HEK293 (cell line): ENCODE measurements around the gene WRNIP1.

Experiments
- CTCF ChIA-PET: fragments of 350-600 bp; formaldehyde crosslinking; extraction: SDS; loops from one replicate; lab custom pipeline; 2021; ENCODE audit warnings: antibody characterized with exemption; lab: Yijun Ruan, JAX
- POLR2A ChIA-PET: fragments of 300-600 bp; formaldehyde crosslinking; extraction: SDS; loops from one replicate; lab custom pipeline; 2020; ENCODE audit warnings: antibody characterized with exemption, inconsistent platforms; lab: Yijun Ruan, JAX
- H3K27ac ChIP-seq: fragments of 200-500 bp; sonication (Bioruptor generic); 2 replicates; pipeline ENCODE4 v1.5.1; 2014; ENCODE audit warnings: low read depth, low read length, control low read depth, inconsistent platforms; ENCODE audit errors: extremely low read depth
- H3K36me3 ChIP-seq, 2 experiments: fragments of 200-500 bp in 1 of 2; sonication (Bioruptor generic) in 1 of 2; 1 replicate in 1 of 2; 2 replicates in 1 of 2; pipeline ENCODE4 v1.5.1; 2014 to 2017; ENCODE audit warnings: inconsistent platforms in 2 of 2, low read length in 2 of 2; ENCODE audit not compliant: control insufficient read depth in 2 of 2, insufficient read depth in 1 of 2
- H3K4me1 ChIP-seq: fragments of 200-500 bp; sonication (Bioruptor generic); 2 replicates; pipeline ENCODE4 v1.5.1; 2014; ENCODE audit warnings: mild to moderate bottlenecking, low read length, inconsistent platforms; ENCODE audit not compliant: control insufficient read depth, insufficient read depth
- H3K4me3 ChIP-seq: 2 replicates; pipeline ENCODE4 v1.5.1; 2011; ENCODE audit warnings: low read depth, mild to moderate bottlenecking, control low read depth, low read length, moderate library complexity
- H3K9me3 ChIP-seq: fragments of 200-500 bp; sonication (Bioruptor generic); 2 replicates; pipeline ENCODE4 v1.5.1; 2014; ENCODE audit warnings: low read depth, low read length, inconsistent platforms; ENCODE audit not compliant: control insufficient read depth, insufficient read depth
- HOXD13 ChIP-seq: sonication (generic); formaldehyde crosslinking; IDR thresholded peaks from 2 replicates; pipeline ENCODE4 v1.8.0; 2022; ENCODE audit warnings: missing genetic modification reagents, borderline replicate concordance
- IKZF3 ChIP-seq: fragments of 450-650 bp; IDR thresholded peaks from 2 replicates; pipeline ENCODE4 v1.5.0; 2018; ENCODE audit warnings: missing biosample characterization, mild to moderate bottlenecking, missing genetic modification characterization, moderate library complexity
- SCRT2 ChIP-seq: fragments of 450-650 bp; formaldehyde crosslinking; IDR thresholded peaks from 2 replicates; pipeline ENCODE4 v1.5.1; 2016; ENCODE audit warnings: missing biosample characterization, missing genetic modification characterization
- SP3 ChIP-seq: fragments of 450-650 bp; formaldehyde crosslinking; IDR thresholded peaks from 2 replicates; pipeline ENCODE4 v1.5.1; 2016; ENCODE audit warnings: missing biosample characterization, missing genetic modification characterization
- SP7 ChIP-seq: fragments of 450-650 bp; formaldehyde crosslinking; IDR thresholded peaks from 2 replicates; pipeline ENCODE4 v1.5.1; 2016; ENCODE audit warnings: missing biosample characterization, missing genetic modification characterization
- WT1 ChIP-seq: fragments of 450-650 bp; formaldehyde crosslinking; IDR thresholded peaks from 2 replicates; pipeline ENCODE4 v1.5.1; 2016; ENCODE audit warnings: missing biosample characterization, missing genetic modification characterization
- YY1 ChIP-seq: fragments of 450-650 bp; formaldehyde crosslinking; IDR thresholded peaks from 2 replicates; pipeline ENCODE4 v1.5.1; 2018; ENCODE audit warnings: missing biosample characterization, missing genetic modification characterization
- ZFHX2 ChIP-seq: fragments of 450-650 bp; formaldehyde crosslinking; conservative IDR thresholded peaks from 2 replicates; pipeline ENCODE4 v1.5.1; 2016; ENCODE audit warnings: missing biosample characterization, missing genetic modification characterization
- ZNF121 ChIP-seq: fragments of 450-650 bp; formaldehyde crosslinking; IDR thresholded peaks from 2 replicates; pipeline ENCODE4 v1.5.1; 2016; ENCODE audit warnings: missing biosample characterization, missing genetic modification characterization
- ZNF140 ChIP-seq: fragments of 450-650 bp; formaldehyde crosslinking; IDR thresholded peaks from 2 replicates; pipeline ENCODE4 v1.5.1; 2016; ENCODE audit warnings: missing biosample characterization, missing genetic modification characterization
- ZNF155 ChIP-seq: fragments of 450-650 bp; formaldehyde crosslinking; IDR thresholded peaks from 2 replicates; pipeline ENCODE4 v1.5.1; 2016; ENCODE audit warnings: missing biosample characterization, missing genetic modification characterization
- ZNF335 ChIP-seq: fragments of 450-650 bp; formaldehyde crosslinking; conservative IDR thresholded peaks from 2 replicates; pipeline ENCODE4 v1.5.1; 2016; ENCODE audit warnings: missing biosample characterization, missing genetic modification characterization
- ZNF341 ChIP-seq: fragments of 450-650 bp; formaldehyde crosslinking; IDR thresholded peaks from 2 replicates; pipeline ENCODE4; 2016; ENCODE audit warnings: low read depth, missing biosample characterization, missing genetic modification characterization
- ZNF354C ChIP-seq: fragments of 450-650 bp; formaldehyde crosslinking; IDR thresholded peaks from 2 replicates; pipeline ENCODE4 v1.5.1; 2016; ENCODE audit warnings: missing biosample characterization, missing genetic modification characterization, low read depth, borderline replicate concordance
- ZNF544 ChIP-seq: fragments of 450-650 bp; formaldehyde crosslinking; IDR thresholded peaks from 2 replicates; pipeline ENCODE4 v1.5.0; 2017; ENCODE audit warnings: missing biosample characterization, missing genetic modification characterization
- ZNF561 ChIP-seq: fragments of 450-650 bp; IDR thresholded peaks from 2 replicates; pipeline ENCODE4 v1.5.1; 2018; ENCODE audit warnings: missing biosample characterization, missing genetic modification characterization, borderline replicate concordance
- ZNF600 ChIP-seq: fragments of 450-650 bp; formaldehyde crosslinking; IDR thresholded peaks from 2 replicates; pipeline ENCODE4 v1.5.1; 2016; ENCODE audit warnings: missing biosample characterization, missing genetic modification characterization
- ZNF610 ChIP-seq: fragments of 450-650 bp; formaldehyde crosslinking; IDR thresholded peaks from 2 replicates; pipeline ENCODE4 v1.5.1; 2016; ENCODE audit warnings: missing biosample characterization, missing genetic modification characterization, borderline replicate concordance
- ZNF621 ChIP-seq: fragments of 450-650 bp; formaldehyde crosslinking; IDR thresholded peaks from 2 replicates; pipeline ENCODE4 v1.5.1; 2017; ENCODE audit warnings: missing biosample characterization, missing genetic modification characterization
- ZNF623 ChIP-seq: fragments of 450-650 bp; formaldehyde crosslinking; IDR thresholded peaks from 2 replicates; pipeline ENCODE4 v1.5.1; 2016; ENCODE audit warnings: missing biosample characterization, missing genetic modification characterization
- TF ChIP-seq, protein P1 (sequence below): fragments of 450-650 bp; formaldehyde crosslinking; IDR thresholded peaks from 2 replicates; pipeline ENCODE4 v1.5.1; 2016; ENCODE audit warnings: missing biosample characterization, missing genetic modification characterization
- TF ChIP-seq, protein P2 (sequence below): fragments of 450-650 bp; formaldehyde crosslinking; IDR thresholded peaks from 2 replicates; pipeline ENCODE4 v1.5.1; 2016; ENCODE audit warnings: missing biosample characterization, missing genetic modification characterization
- TF ChIP-seq, protein P3 (sequence below): fragments of 450-650 bp; formaldehyde crosslinking; IDR thresholded peaks from 2 replicates; pipeline ENCODE4 v1.5.1; 2016; ENCODE audit warnings: missing biosample characterization, missing genetic modification characterization, low read depth
- TF ChIP-seq, protein P4 (sequence below): fragments of 450-650 bp; formaldehyde crosslinking; IDR thresholded peaks from 2 replicates; pipeline ENCODE4 v1.5.1; 2016; ENCODE audit warnings: missing biosample characterization, missing genetic modification characterization
- TF ChIP-seq, protein P5 (sequence below): fragments of 450-650 bp; formaldehyde crosslinking; IDR thresholded peaks from 2 replicates; pipeline ENCODE4 v1.5.1; 2016; ENCODE audit warnings: missing biosample characterization, missing genetic modification characterization
- TF ChIP-seq, protein P6 (sequence below): fragments of 450-650 bp; formaldehyde crosslinking; IDR thresholded peaks from 2 replicates; pipeline ENCODE4 v1.5.1; 2017; ENCODE audit warnings: missing biosample characterization, missing genetic modification characterization

WRNIP1 gene

DNA sequence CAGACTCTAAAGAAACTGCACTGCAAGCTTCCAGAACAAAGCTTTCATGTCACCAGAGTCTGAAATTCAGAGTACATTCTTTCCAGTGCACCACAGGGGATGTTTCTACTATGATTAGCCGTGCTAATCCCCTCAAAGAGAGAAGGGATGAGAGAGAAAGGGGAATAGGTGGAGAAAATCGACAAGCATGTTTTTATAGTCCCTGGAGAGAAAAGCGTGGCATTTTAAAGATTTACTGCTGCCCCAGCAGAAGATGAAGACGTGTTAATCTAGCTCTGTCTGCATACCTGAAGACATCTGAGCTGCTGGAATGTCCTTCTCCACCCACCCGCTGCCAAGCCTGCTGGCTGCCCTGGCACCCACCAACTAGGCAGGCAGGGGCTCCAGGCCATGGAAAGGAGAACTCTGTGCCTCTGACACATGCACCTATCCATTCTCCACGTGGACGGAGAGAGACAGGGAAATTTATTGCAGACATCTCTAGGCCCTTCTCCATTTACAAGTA lies 18.6 kb upstream of the WRNIP1 start (continued):
- TF ChIP-seq ZNF354C (tag by site-specific recombination) (no peak), ZNF121 (tag by site-specific recombination) (no peak), SP3 (tag by site-specific recombination) (no peak), WT1 (tag by site-specific recombination) (0 out of 2 replicates have a peak, but pooled peaks have one; percentile 22), ZFHX2 (tag by site-specific recombination) (no peak), ZNF544 (no peak), ZNF155 (tag by site-specific recombination) (no peak), IKZF3 (tag by site-specific recombination) (peak; percentile 49; the same call in 1 of the 2 replicates), HOXD13 (CRISPR knock-in tag) (no peak), ZNF140 (tag by site-specific recombination) (no peak), YY1 (tag by site-specific recombination) (no peak), ZNF610 (tag by site-specific recombination) (no peak), ZNF623 (tag by site-specific recombination) (no peak)
- TF ChIP-seq, protein P1, sequence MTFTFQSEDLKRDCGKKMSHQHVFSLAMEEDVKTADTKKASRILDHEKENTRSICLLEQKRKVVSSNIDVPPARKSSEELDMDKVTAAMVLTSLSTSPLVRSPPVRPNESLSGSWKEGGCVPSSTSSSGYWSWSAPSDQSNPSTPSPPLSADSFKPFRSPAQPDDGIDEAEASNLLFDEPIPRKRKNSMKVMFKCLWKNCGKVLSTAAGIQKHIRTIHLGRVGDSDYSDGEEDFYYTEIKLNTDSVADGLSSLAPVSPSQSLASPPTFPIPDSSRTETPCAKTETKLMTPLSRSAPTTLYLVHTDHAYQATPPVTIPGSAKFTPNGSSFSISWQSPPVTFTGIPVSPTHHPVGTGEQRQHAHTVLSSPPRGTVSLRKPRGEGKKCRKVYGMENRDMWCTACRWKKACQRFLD (tag by site-specific recombination), result no peak
- TF ChIP-seq, protein P2, sequence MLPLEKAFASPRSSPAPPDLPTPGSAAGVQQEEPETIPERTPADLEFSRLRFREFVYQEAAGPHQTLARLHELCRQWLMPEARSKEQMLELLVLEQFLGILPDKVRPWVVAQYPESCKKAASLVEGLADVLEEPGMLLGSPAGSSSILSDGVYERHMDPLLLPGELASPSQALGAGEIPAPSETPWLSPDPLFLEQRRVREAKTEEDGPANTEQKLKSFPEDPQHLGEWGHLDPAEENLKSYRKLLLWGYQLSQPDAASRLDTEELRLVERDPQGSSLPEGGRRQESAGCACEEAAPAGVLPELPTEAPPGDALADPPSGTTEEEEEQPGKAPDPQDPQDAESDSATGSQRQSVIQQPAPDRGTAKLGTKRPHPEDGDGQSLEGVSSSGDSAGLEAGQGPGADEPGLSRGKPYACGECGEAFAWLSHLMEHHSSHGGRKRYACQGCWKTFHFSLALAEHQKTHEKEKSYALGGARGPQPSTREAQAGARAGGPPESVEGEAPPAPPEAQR (tag by site-specific recombination), result no peak
- TF ChIP-seq, protein P3, sequence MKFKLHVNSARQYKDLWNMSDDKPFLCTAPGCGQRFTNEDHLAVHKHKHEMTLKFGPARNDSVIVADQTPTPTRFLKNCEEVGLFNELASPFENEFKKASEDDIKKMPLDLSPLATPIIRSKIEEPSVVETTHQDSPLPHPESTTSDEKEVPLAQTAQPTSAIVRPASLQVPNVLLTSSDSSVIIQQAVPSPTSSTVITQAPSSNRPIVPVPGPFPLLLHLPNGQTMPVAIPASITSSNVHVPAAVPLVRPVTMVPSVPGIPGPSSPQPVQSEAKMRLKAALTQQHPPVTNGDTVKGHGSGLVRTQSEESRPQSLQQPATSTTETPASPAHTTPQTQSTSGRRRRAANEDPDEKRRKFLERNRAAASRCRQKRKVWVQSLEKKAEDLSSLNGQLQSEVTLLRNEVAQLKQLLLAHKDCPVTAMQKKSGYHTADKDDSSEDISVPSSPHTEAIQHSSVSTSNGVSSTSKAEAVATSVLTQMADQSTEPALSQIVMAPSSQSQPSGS (tag by site-specific recombination), result no peak
- TF ChIP-seq, protein P4, sequence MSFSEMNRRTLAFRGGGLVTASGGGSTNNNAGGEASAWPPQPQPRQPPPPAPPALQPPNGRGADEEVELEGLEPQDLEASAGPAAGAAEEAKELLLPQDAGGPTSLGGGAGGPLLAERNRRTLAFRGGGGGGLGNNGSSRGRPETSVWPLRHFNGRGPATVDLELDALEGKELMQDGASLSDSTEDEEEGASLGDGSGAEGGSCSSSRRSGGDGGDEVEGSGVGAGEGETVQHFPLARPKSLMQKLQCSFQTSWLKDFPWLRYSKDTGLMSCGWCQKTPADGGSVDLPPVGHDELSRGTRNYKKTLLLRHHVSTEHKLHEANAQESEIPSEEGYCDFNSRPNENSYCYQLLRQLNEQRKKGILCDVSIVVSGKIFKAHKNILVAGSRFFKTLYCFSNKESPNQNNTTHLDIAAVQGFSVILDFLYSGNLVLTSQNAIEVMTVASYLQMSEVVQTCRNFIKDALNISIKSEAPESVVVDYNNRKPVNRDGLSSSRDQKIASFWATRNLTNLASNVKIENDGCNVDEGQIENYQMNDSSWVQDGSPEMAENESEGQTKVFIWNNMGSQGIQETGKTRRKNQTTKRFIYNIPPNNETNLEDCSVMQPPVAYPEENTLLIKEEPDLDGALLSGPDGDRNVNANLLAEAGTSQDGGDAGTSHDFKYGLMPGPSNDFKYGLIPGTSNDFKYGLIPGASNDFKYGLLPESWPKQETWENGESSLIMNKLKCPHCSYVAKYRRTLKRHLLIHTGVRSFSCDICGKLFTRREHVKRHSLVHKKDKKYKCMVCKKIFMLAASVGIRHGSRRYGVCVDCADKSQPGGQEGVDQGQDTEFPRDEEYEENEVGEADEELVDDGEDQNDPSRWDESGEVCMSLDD, result no peak

DNA sequence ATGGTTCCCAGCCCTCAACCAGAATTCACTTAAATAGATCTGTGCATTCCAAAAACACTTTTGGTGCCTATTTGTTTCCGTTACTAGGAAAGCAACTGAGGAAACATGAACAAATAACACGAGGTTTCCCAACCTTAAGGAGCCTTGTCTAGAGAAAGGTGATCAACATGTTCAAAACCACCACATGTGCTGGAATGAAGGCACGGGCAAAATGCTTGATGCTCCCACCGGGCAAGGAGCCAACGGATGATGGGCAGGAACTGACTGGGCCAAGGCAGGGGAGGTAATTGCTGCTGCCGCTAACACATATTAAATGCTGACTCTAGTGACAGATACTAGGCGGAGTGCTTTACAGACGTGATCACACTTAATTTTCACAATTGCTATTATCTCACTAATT lies 17.0 kb upstream of the WRNIP1 start:
- Histone ChIP-seq H3K27ac (no peak overlapping the region), H3K9me3 (no peaks in the 10 kb centered on the region), H3K4me1 (peaks cover 16% of the 10 kb centered on the region), H3K36me3 (no peaks in the 10 kb centered on the region), H3K4me3 (no peak overlapping the region)
- ChIA-PET POLR2A (no interaction called here), CTCF (interaction anchor here (0.9 to 9.5 kb wide), 6 partner anchors 9 to 158 kb away, joined by 3 to 212 read pairs (median 11); no protein-coding TSS in a partner anchor)
- TF ChIP-seq, protein P5, sequence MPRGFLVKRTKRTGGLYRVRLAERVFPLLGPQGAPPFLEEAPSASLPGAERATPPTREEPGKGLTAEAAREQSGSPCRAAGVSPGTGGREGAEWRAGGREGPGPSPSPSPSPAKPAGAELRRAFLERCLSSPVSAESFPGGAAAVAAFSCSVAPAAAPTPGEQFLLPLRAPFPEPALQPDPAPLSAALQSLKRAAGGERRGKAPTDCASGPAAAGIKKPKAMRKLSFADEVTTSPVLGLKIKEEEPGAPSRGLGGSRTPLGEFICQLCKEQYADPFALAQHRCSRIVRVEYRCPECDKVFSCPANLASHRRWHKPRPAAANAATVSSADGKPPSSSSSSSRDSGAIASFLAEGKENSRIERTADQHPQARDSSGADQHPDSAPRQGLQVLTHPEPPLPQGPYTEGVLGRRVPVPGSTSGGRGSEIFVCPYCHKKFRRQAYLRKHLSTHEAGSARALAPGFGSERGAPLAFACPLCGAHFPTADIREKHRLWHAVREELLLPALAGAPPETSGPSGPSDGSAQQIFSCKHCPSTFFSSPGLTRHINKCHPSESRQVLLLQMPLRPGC, result peak; percentile 76
- TF ChIP-seq ZNF600, result peak; percentile 94
- TF ChIP-seq ZNF335, result peak; percentile 24; the same call in 1 of the 2 replicates
- TF ChIP-seq ZNF341 (tag by site-specific recombination), result 0 out of 2 replicates have a peak, but pooled peaks have one; percentile 10
- TF ChIP-seq ZNF561 (tag by site-specific recombination), result peak; percentile 30; the same call in 1 of the 2 replicates
- peak; percentile 67; the same call in 1 of the 2 replicates for TF ChIP-seq SCRT2 (tag by site-specific recombination)
- no peak for TF ChIP-seq ZNF621
- peak; percentile 36; the same call in 1 of the 2 replicates for TF ChIP-seq SP7 (tag by site-specific recombination)
- TF ChIP-seq, protein P6, sequence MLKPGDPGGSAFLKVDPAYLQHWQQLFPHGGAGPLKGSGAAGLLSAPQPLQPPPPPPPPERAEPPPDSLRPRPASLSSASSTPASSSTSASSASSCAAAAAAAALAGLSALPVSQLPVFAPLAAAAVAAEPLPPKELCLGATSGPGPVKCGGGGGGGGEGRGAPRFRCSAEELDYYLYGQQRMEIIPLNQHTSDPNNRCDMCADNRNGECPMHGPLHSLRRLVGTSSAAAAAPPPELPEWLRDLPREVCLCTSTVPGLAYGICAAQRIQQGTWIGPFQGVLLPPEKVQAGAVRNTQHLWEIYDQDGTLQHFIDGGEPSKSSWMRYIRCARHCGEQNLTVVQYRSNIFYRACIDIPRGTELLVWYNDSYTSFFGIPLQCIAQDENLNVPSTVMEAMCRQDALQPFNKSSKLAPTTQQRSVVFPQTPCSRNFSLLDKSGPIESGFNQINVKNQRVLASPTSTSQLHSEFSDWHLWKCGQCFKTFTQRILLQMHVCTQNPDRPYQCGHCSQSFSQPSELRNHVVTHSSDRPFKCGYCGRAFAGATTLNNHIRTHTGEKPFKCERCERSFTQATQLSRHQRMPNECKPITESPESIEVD, result 0 out of 2 replicates have a peak, but pooled peaks have one; percentile 4
